GM12878 (cell line): ENCODE data around the gene CREG1. TPM values are rescaled to one million over a fixed set of nuclear protein-coding genes. Genes with fewer than 3 reads are reported as not detected.
A peak's percentile ranks its signal among the peaks of the same experiment; 100 is the strongest.

Experiments used
- ATAC-seq: fragments of 200-7000 bp; cut with Tn5 transposase; 3 replicates; pipeline ENCODE4 v1.9.1; 2020; ENCODE audit warnings: mild to moderate bottlenecking, moderate library complexity
- BruUV-seq: library from RNA; stranded (reverse); fragments of 400-500 nt; replicated peaks from 2 replicates; lab custom pipeline; 2021; lab: Mats Ljungman, UMichigan
- CTCF ChIA-PET: fragments of 300-600 bp; sonication (Branson Sonifier 250); formaldehyde crosslinking; extraction: SDS; loops from one replicate; lab custom pipeline; 2021; ENCODE audit warnings: inconsistent platforms; lab: Yijun Ruan, JAX
- POLR2A ChIA-PET: fragments of 350-600 bp; formaldehyde crosslinking; extraction: SDS; loops from one replicate; lab custom pipeline; 2021; ENCODE audit warnings: inconsistent platforms; lab: Charles Lee
- RAD21 ChIA-PET: fragments of 300-600 bp; sonication (Branson Sonifier 250); formaldehyde crosslinking; loops from one replicate; lab custom pipeline; 2023; ENCODE audit warnings: antibody characterized with exemption; ENCODE audit not compliant: unreplicated experiment; lab: Charles Lee
- SMC1A ChIA-PET: fragments of 300-600 bp; sonication (Branson Sonifier 250); formaldehyde crosslinking; loops from one replicate; lab custom pipeline; 2023; ENCODE audit not compliant: unreplicated experiment, uncharacterized antibody; lab: Charles Lee
- DNase-seq: peaks from one replicate; pipeline ENCODE4 v3.0.0-alpha.2; 2011; ENCODE audit warnings: low read depth, low spot score
- FAIRE-seq: peaks from 3 replicates; lab custom pipeline; 2011; peaks lifted over from hg19 to GRCh38; lab: Jason Lieb, UNC
- H2AFZ ChIP-seq: 2 replicates; pipeline ENCODE4 v1.6.0; 2011; ENCODE audit warnings: low read depth, low read length, control low read depth; ENCODE audit not compliant: control insufficient read depth
- H3K27ac ChIP-seq: 2 replicates; pipeline ENCODE4 v1.5.1; 2011; ENCODE audit warnings: control low read depth; ENCODE audit not compliant: control insufficient read depth, insufficient read depth
- H3K27me3 ChIP-seq, 2 experiments: replicated peaks in 1 of 2; 2 replicates each; pipeline versions ENCODE4 v1.6.0 to v1.6.1; 2011; ENCODE audit warnings: low read length in 1 of 2; ENCODE audit not compliant: control insufficient read depth in 2 of 2, insufficient read depth in 2 of 2
- H3K36me3 ChIP-seq, 2 experiments: 2 replicates each; pipeline ENCODE4 v1.5.1; 2011; ENCODE audit warnings: low read length in 1 of 2; ENCODE audit not compliant: control insufficient read depth in 2 of 2, insufficient read depth in 2 of 2
- H3K4me1 ChIP-seq: 2 replicates; pipeline ENCODE4 v1.6.1; 2011; ENCODE audit warnings: mild to moderate bottlenecking, low read length, moderate library complexity, mixed read lengths; ENCODE audit not compliant: control insufficient read depth, insufficient read depth
- H3K4me2 ChIP-seq: 2 replicates; pipeline ENCODE4 v1.6.0; 2011; ENCODE audit warnings: control low read depth; ENCODE audit not compliant: control insufficient read depth, insufficient read depth
- H3K4me3 ChIP-seq: fragments of 200-600 bp; sonication (generic); 2 replicates; pipeline ENCODE4 v1.5.1; 2016
- H3K79me2 ChIP-seq: 2 replicates; pipeline ENCODE4 v1.6.0; 2011; ENCODE audit warnings: low read length; ENCODE audit not compliant: control insufficient read depth, insufficient read depth
- H3K9ac ChIP-seq: 2 replicates; pipeline ENCODE4 v1.8.0; 2011; ENCODE audit warnings: low read length, control low read depth, mixed read lengths; ENCODE audit not compliant: control insufficient read depth, insufficient read depth
- H3K9me3 ChIP-seq: replicated peaks from 3 replicates; pipeline ENCODE4 v1.5.1; 2011; ENCODE audit warnings: mild to moderate bottlenecking, low read length; ENCODE audit not compliant: control insufficient read depth, insufficient read depth
- H4K20me1 ChIP-seq: 2 replicates; pipeline ENCODE4 v1.6.0; 2011; ENCODE audit not compliant: control insufficient read depth, insufficient read depth
- BRCA1 ChIP-seq: IDR thresholded peaks from 2 replicates; pipeline ENCODE4 v1.6.1; 2011; ENCODE audit warnings: low read depth, low read length, improper control_type of control experiment
- EGR1 ChIP-seq, 2 experiments: IDR thresholded peaks; 1 replicate in 1 of 2; 2 replicates in 1 of 2; pipeline ENCODE4 v1.6.1; 2011 to 2012; ENCODE audit warnings: low read depth in 2 of 2, low read length in 2 of 2, borderline replicate concordance in 1 of 2, mild to moderate bottlenecking in 1 of 2, moderate library complexity in 1 of 2
- HDAC6 ChIP-seq: fragments of 200-600 bp; sonication (generic); IDR thresholded peaks from one replicate; pipeline ENCODE4 v1.8.0; 2017; ENCODE audit warnings: antibody characterized with exemption; ENCODE audit not compliant: unreplicated experiment
- JUNB ChIP-seq: IDR thresholded peaks from 2 replicates; pipeline ENCODE4 v1.6.1; 2016; ENCODE audit warnings: antibody characterized with exemption, mild to moderate bottlenecking
- YBX1 ChIP-seq: fragments of 450-650 bp; IDR thresholded peaks from 2 replicates; pipeline ENCODE4 v1.6.1; 2016; ENCODE audit warnings: antibody characterized with exemption
- WGBS: methylation state at CpG from one replicate; pipeline ENCODE4 v1.1.6; 2016; ENCODE audit warnings: low lambda C conversion rate; ENCODE audit not compliant: insufficient replicate concordance, insufficient coverage; ENCODE audit errors: missing lambda C conversion rate; 5-methylcytosine and 5-hydroxymethylcytosine counted together
- in situ Hi-C: fragments of 300-500 bp; cut with MboI; formaldehyde crosslinking; loops from 9 replicates; pipeline ENCODE4 v1.14.3; 2018; ENCODE audit warnings: mixed read lengths
- intact Hi-C: fragments of 100-400 bp; cut with micrococcal nuclease; formaldehyde crosslinking; loops from one replicate; pipeline ENCODE4 v1.14.2; 2022; ENCODE audit not compliant: unreplicated experiment
- polyA plus RNA-seq, 11 experiments: library from polyadenylated mRNA; depleted of rRNA in 4 of 11; unstranded in 6 of 11; stranded (reverse) in 5 of 11; fragments of >200 nt; fragmentation: Nextera tagmentation in 4 of 11; fragmentation: Illumina TruSeq in 1 of 11; extraction: Ambion mirVana in 4 of 11; extraction: Trizol in 1 of 11; gene quantifications; 1 replicate in 1 of 11; 2 replicates in 10 of 11; pipeline versions ENCODE4 v1.2.1 to v1.2.3, GENCODE V29; 2011 to 2016; ENCODE audit warnings: inconsistent platforms in 2 of 11, missing spikeins in 2 of 11, low read depth in 1 of 11
- total RNA-seq, 4 experiments: library from RNA; depleted of rRNA in 3 of 4; stranded (reverse); fragments of >200 nt in 3 of 4; fragmentation: Illumina TruSeq in 1 of 4; extraction: Trizol in 1 of 4; gene quantifications; 2 replicates each; pipeline versions ENCODE4 v1.2.1 to v1.2.3, GENCODE V29; 2013 to 2021
- TF ChIP-seq, protein P1 (sequence below): fragments of 450-650 bp; IDR thresholded peaks from 2 replicates; pipeline ENCODE4 v1.6.1; 2016; ENCODE audit warnings: mild to moderate bottlenecking
- TF ChIP-seq, protein P2 (sequence below): IDR thresholded peaks from 2 replicates; pipeline ENCODE4 v1.6.1; 2012; ENCODE audit warnings: low read length, inconsistent platforms

Gene CREG1
- total and polyA plus RNA-seq, 10 of the 15 experiments (the other 5 are each of a cell fraction or from before 2014, with no cell fraction given): 5.3 to 43.8 (median 22.1) TPM

DNA sequence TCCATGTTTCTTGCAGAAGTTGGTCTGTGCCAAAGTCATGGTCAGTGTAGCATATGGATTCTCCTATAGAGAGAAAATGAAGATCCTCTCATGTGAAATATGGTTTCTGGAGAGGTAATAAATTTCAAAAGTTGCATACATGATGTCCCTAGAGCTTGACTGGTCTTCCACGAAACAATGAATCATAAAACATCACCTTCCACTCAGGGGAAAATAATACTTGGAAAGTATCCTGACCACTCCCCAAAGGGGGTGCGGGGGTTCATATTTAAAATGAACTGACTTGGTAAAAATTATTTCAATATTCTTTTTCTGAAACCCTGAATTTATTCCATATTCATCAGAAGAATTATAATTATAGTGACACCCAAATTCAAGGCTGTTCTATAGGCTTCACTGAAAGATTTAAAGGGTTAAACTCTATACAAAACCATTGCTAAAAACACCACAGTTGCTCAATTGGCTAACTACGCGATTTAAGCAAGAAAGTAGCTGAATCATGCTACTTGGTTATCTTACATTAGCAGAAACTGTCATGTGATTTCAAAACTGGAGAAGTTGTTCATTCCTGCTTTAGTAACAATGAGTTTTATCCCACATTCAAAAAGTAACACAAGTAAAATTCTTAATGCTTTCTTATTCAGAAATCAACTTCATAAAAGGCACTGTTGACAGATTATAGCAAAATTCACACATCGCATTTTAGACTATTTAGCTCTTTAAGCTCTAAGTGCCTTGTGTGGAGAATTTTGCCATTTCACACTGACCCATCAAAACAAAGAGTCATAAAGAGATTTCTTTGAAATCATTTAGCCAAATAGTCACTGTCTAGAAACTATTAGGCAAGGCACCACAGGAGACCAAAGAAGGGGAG, 5.3 kb downstream of the CREG1 start:
- Histone ChIP-seq H3K36me3 (peaks cover 1 to 6% of the 10 kb centered on the region in 2 experiments; a peak in 2 of 4 replicates), H3K27ac (no peak overlapping the region), H3K9me3 (no peaks in the 10 kb centered on the region), H2AFZ (no peak overlapping the region), H3K79me2 (peaks cover 23% of the 10 kb centered on the region), H3K27me3 (no peaks in the 10 kb centered on the region), H3K4me2 (peak overlapping the region; percentile 44), H3K9ac (no peak overlapping the region), H4K20me1 (no peaks in the 10 kb centered on the region), H3K4me1 (peaks cover 24% of the 10 kb centered on the region), H3K4me3 (peak overlapping the region; percentile 5; the same call in 1 of the 2 replicates)
- ChIA-PET POLR2A (no interaction called here), CTCF (interaction anchor here (2.9 to 10.9 kb wide), 3 partner anchors 7 to 15 kb away, joined by 14 to 262 read pairs (median 55); no protein-coding TSS in a partner anchor), RAD21 (interaction anchor here (0.9 to 6.9 kb wide), 4 partner anchors 9 to 129 kb away, joined by 3 to 70 read pairs (median 5); no protein-coding TSS in a partner anchor), SMC1A (interaction anchor here (0.6 to 6.7 kb wide), 9 partner anchors 6 to 648 kb away, joined by 3 to 83 read pairs (median 4); no protein-coding TSS in a partner anchor)
- DNase-seq: no peak
- FAIRE-seq: no peak
- 67% methylated on average over 5 of the region's 5 CpGs for WGBS
- BruUV-seq: no TSS peak
- in situ Hi-C loops: no loop called here
- ATAC-seq: no peak
- TF ChIP-seq, protein P1, sequence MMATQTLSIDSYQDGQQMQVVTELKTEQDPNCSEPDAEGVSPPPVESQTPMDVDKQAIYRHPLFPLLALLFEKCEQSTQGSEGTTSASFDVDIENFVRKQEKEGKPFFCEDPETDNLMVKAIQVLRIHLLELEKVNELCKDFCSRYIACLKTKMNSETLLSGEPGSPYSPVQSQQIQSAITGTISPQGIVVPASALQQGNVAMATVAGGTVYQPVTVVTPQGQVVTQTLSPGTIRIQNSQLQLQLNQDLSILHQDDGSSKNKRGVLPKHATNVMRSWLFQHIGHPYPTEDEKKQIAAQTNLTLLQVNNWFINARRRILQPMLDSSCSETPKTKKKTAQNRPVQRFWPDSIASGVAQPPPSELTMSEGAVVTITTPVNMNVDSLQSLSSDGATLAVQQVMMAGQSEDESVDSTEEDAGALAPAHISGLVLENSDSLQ: no peak
- TF ChIP-seq HDAC6 (no peak), YBX1 (no peak), JUNB (0 out of 2 replicates have a peak, but pooled peaks have one; percentile 12), BRCA1 (no peak), EGR1 (IDR thresholded peaks at IDR 0.05; ENCODE audit: borderline replicate concordance in 1 of 2, low read depth in 2 of 2, low read length in 2 of 2) (no peak)
- TF ChIP-seq, protein P2, sequence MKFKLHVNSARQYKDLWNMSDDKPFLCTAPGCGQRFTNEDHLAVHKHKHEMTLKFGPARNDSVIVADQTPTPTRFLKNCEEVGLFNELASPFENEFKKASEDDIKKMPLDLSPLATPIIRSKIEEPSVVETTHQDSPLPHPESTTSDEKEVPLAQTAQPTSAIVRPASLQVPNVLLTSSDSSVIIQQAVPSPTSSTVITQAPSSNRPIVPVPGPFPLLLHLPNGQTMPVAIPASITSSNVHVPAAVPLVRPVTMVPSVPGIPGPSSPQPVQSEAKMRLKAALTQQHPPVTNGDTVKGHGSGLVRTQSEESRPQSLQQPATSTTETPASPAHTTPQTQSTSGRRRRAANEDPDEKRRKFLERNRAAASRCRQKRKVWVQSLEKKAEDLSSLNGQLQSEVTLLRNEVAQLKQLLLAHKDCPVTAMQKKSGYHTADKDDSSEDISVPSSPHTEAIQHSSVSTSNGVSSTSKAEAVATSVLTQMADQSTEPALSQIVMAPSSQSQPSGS: no peak
- TF ChIP-seq, all 136 proteins: peak for 1
- intact Hi-C loops: no loop called here
